Left colon (tissue), 2 donors: ENCODE measurements around the gene LRRC52. TPM values are rescaled to one million over a fixed set of nuclear protein-coding genes. Genes with fewer than 3 reads are reported as not detected.

Source experiments
- total RNA-seq, 2 donors: library from RNA; stranded (reverse); fragmentation: NEBNext Ultra II Directional; extraction: Animal tissue kit (Norgen Biotek cat#: 25700); gene quantifications; one replicate each; pipeline ENCODE4 v1.2.1, GENCODE V29; 2021
- donor health status: DM: no; HTN: no; CAD: no.
- donor health status: DM: yes; HTN: yes; CAD: no.

The LRRC52 gene
- total RNA-seq, 2 donors from 2014 or later: not detected

Other genes starting within 250 kb of the LRRC52 start
- gene LMX1A, start 187.3 kb upstream of the LRRC52 start, total RNA-seq: under 1 TPM; 0.64 to 0.73 TPM
- gene RXRG, start 98.9 kb upstream of the LRRC52 start, total RNA-seq: under 1 TPM; 0.27 to 0.78 TPM
- gene MGST3, start 87.2 kb downstream of the LRRC52 start, total RNA-seq: 100 to 1,000 TPM; 366 to 451 TPM
- 10 to 100 TPM; 63.8 to 65.6 TPM for gene ALDH9A1, start 154.6 kb downstream of the LRRC52 start, total RNA-seq
- gene TMCO1, start 224.9 kb downstream of the LRRC52 start, total RNA-seq: 100 to 1,000 TPM; 165 to 216 TPM